ENCODE results near the gene IGBP1.
"Not testable (repeated sequence)": the region's sequence is repeated elsewhere in the genome, so short reads cannot be mapped to it uniquely, and the experiment has no call there.

The IGBP1 gene

GRCh38 chrX:70133303-70134115 is at the start of gene IGBP1:
Gene IGBP1, plus strand, starts transcription at chrX:70133447. Its CDS starts 501 bp downstream, at chrX:70133948.
- peak; percentile 11 to 91 (median 63) for DNase-seq

GRCh38 chrX:70084592-70085240 is 48.5 kb upstream of the IGBP1 start:
- DNase-seq = no peak

- no peak for DNase-seq
Observed at GRCh38 chrX:70087857-70088630, 45.2 kb upstream of the IGBP1 start.

GRCh38 chrX:70088751-70089150 is 44.5 kb upstream of the IGBP1 start:
- no peak for DNase-seq

GRCh38 chrX:70089604-70090297 is 43.5 kb upstream of the IGBP1 start:
- no peak for DNase-seq

GRCh38 chrX:70092247-70092646 is 41.0 kb upstream of the IGBP1 start:
- DNase-seq = no peak

GRCh38 chrX:70096052-70096451 is 37.2 kb upstream of the IGBP1 start:
- no peak for DNase-seq

- DNase-seq = no peak
Observed at GRCh38 chrX:70105229-70105628, 28.0 kb upstream of the IGBP1 start.

GRCh38 chrX:70111436-70112026 is 21.7 kb upstream of the IGBP1 start:
- not testable (repeated sequence) for DNase-seq

GRCh38 chrX:70117738-70118137 is 15.5 kb upstream of the IGBP1 start:
- DNase-seq = no peak

GRCh38 chrX:70123014-70123413 is 10.2 kb upstream of the IGBP1 start:
- not testable (repeated sequence) for DNase-seq

GRCh38 chrX:70124678-70125077 is 8.6 kb upstream of the IGBP1 start:
- DNase-seq = no peak

GRCh38 chrX:70128071-70128470 is 5.2 kb upstream of the IGBP1 start:
- DNase-seq = no peak

- no peak for DNase-seq
Observed at GRCh38 chrX:70129816-70130215, 3.4 kb upstream of the IGBP1 start.

- no peak for DNase-seq
Observed at GRCh38 chrX:70132224-70132623, 1.0 kb upstream of the IGBP1 start.

GRCh38 chrX:70132877-70133302 is 357 bp upstream of the IGBP1 start:
- DNase-seq = peak in 1 of 56 donors; percentile 4

GRCh38 chrX:70134116-70134477 is 850 bp downstream of the IGBP1 start:
- peak in 2 of 56 donors; percentile 4 to 19 for DNase-seq

- no peak for DNase-seq
Observed at GRCh38 chrX:70138622-70139021, 5.4 kb downstream of the IGBP1 start.

GRCh38 chrX:70139736-70140135 is 6.5 kb downstream of the IGBP1 start:
- peak in 1 of 56 donors; percentile 0 for DNase-seq

- no peak for DNase-seq
Observed at GRCh38 chrX:70141373-70141772, 8.1 kb downstream of the IGBP1 start.

Data from nucleus accumbens (tissue), 56 donors.